Measurements from ENCODE around the gene IRF6.

DNA sequence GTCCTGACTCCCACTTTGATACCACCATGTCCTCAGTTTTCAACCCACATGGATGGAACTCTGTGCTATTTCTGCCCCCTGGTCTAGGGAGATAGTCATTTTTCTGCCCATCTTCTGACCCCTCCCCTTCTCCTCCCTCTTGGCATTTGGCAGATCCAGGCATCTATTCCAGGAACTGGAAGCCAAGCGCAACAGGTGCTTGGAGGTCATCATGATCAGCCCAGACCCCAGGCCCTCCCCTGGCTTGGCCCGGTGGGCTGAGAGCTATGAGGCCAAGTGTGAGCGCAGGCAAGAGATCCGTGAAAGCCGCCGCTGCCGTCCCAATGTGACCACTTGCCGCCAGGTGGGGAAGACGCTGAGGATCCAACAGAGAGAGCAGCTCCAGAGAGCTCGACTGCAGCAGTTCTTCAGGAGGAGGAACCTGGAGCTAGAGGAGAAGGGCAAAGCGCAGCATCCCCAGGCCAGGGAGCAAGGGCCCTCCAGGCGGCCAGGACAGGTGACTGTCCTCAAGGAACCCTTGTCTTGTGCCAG is 46.0 kb downstream of the IRF6 start:
- no peak for TF ChIP-seq POLR2A (IDR thresholded peaks at IDR 0.05; ENCODE audit: low read depth, low read length)
- TF ChIP-seq SPI1 (IDR thresholded peaks at IDR 0.05; ENCODE audit: low read depth, low read length): no peak
- TF ChIP-seq POLR2AphosphoS5 (IDR thresholded peaks at IDR 0.05; ENCODE audit: low read depth, low read length): no peak
- no peak for TF ChIP-seq POU2F2 (IDR thresholded peaks at IDR 0.05; ENCODE audit: low read depth, low read length)
- TF ChIP-seq TAF1 (IDR thresholded peaks at IDR 0.05; ENCODE audit: low read depth, low read length): no peak
